Caco-2 (cell line): Measurements from ENCODE around the gene KIF2A. TPM values are rescaled to one million over a fixed set of nuclear protein-coding genes. Genes with fewer than 3 reads are reported as not detected.

Source experiments
- BruUV-seq: library from RNA; stranded (reverse); fragments of 400-500 nt; replicated peaks from 2 replicates; lab custom pipeline; 2021; lab: Mats Ljungman, UMichigan
- CTCF ChIA-PET: fragments of 300-600 bp; sonication (Branson Sonifier 250); formaldehyde crosslinking; loops from one replicate; lab custom pipeline; 2022; ENCODE audit warnings: antibody characterized with exemption; lab: Charles Lee
- POLR2A ChIA-PET: fragments of 300-600 bp; sonication (Branson Sonifier 250); formaldehyde crosslinking; loops from one replicate; lab custom pipeline; 2022; ENCODE audit warnings: antibody characterized with exemption; lab: Charles Lee
- DNase-seq, 2 experiments: peaks; one replicate each; pipeline versions ENCODE4 v3.0.0 to v3.0.0-alpha.2; 2020 to 2022
- H3K27me3 ChIP-seq: replicated peaks from 2 replicates; pipeline ENCODE4 v1.6.0; 2011; ENCODE audit warnings: low read length; ENCODE audit not compliant: control insufficient read depth, insufficient read depth
- H3K36me3 ChIP-seq: 2 replicates; pipeline ENCODE4 v1.5.1; 2011; ENCODE audit warnings: low read length; ENCODE audit not compliant: control insufficient read depth, insufficient read depth
- H3K4me1 ChIP-seq: fragments of 250-450 bp; sonication (Bioruptor Pico); 2 replicates; pipeline ENCODE4 v1.5.1; 2020; ENCODE audit warnings: mild to moderate bottlenecking
- H3K4me3 ChIP-seq: 2 replicates; pipeline ENCODE4 v1.5.1; 2011; ENCODE audit warnings: low read depth, mild to moderate bottlenecking, control low read depth, low read length
- H3K9me3 ChIP-seq: fragments of 250-450 bp; sonication (Bioruptor Pico); 2 replicates; pipeline ENCODE4 v1.5.1; 2020; ENCODE audit warnings: mild to moderate bottlenecking, moderate library complexity
- H3K27ac Mint-ChIP-seq: one replicate; pipeline ENCODE4 v1.8.0; 2022; ENCODE audit warnings: mixed read lengths; ENCODE audit not compliant: unreplicated experiment
- H3K27me3 Mint-ChIP-seq: one replicate; pipeline ENCODE4 v1.8.0; 2022; ENCODE audit warnings: mixed read lengths; ENCODE audit not compliant: insufficient read depth, unreplicated experiment
- H3K36me3 Mint-ChIP-seq: one replicate; pipeline ENCODE4 v1.8.0; 2022; ENCODE audit warnings: mild to moderate bottlenecking, mixed read lengths; ENCODE audit not compliant: insufficient read depth, unreplicated experiment
- H3K4me1 Mint-ChIP-seq: one replicate; pipeline ENCODE4 v1.8.0; 2022; ENCODE audit warnings: low read depth, mixed read lengths; ENCODE audit not compliant: unreplicated experiment
- H3K4me3 Mint-ChIP-seq: one replicate; pipeline ENCODE4 v1.8.0; 2022; ENCODE audit warnings: mild to moderate bottlenecking, moderate library complexity, mixed read lengths; ENCODE audit not compliant: unreplicated experiment
- H3K9me3 Mint-ChIP-seq: one replicate; pipeline ENCODE4 v1.8.0; 2022; ENCODE audit warnings: mixed read lengths; ENCODE audit not compliant: unreplicated experiment
- intact Hi-C: fragments of 100-400 bp; cut with micrococcal nuclease; formaldehyde crosslinking; loops from one replicate; pipeline ENCODE4 v1.10.0; 2022; ENCODE audit not compliant: unreplicated experiment
- total RNA-seq: library from RNA; stranded (reverse); gene quantifications from 2 replicates; pipeline ENCODE4 v1.2.3, GENCODE V29; 2022
- TF ChIP-seq, protein P1 (sequence below), 2 experiments: fragments of 200-600 bp in 1 of 2; IDR thresholded peaks; 1 replicate in 1 of 2; 2 replicates in 1 of 2; pipeline versions ENCODE4 v1.5.1 to v1.8.0; 2011 to 2022; ENCODE audit warnings: antibody characterized with exemption in 1 of 2, control low read depth in 1 of 2, inconsistent platforms in 1 of 2, low read depth in 1 of 2, low read length in 1 of 2, mild to moderate bottlenecking in 1 of 2, moderate library complexity in 1 of 2; ENCODE audit not compliant: insufficient read depth in 1 of 2, severe bottlenecking in 1 of 2, unreplicated experiment in 1 of 2

Gene KIF2A
- total RNA-seq, 1 experiment from 2014 or later = 65.6 TPM

DNA sequence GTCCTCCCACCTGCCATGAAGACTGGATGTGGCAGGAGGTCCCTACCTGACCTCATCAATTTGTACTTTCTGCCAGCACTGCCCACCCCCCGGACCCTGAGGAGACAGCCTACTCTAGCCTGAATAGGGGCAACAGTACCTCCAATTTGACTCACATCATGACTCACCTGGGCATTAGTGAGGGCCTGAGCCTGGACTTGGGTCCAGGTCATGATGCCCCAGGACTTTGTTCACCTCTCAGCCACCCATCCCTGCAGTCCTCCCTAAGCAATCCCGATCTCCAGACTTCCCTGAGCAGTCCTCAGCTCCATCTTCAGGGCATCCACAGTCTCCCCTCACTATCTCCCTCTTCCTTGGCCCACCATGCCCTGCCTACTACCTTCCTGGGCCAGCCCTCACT, 28.1 kb downstream of the KIF2A start:
- H3K4me1 Mint-ChIP-seq = peaks cover 11% of the 10 kb centered on the region
- Histone ChIP-seq H3K4me1 (peaks cover 4% of the 10 kb centered on the region; the same call in 1 of the 2 replicates), H3K9me3 (no peaks in the 10 kb centered on the region), H3K4me3 (no peak overlapping the region), H3K36me3 (no peaks in the 10 kb centered on the region), H3K27me3 (no peaks in the 10 kb centered on the region)
- intact Hi-C loops = no loop called here
- H3K9me3 Mint-ChIP-seq = no peaks in the 10 kb centered on the region
- H3K36me3 Mint-ChIP-seq = peaks cover 4% of the 10 kb centered on the region
- no peak overlapping the region for H3K27ac Mint-ChIP-seq
- POLR2A ChIA-PET = no interaction called here
- CTCF ChIA-PET = no interaction called here
- DNase-seq = no peak
- BruUV-seq = no TSS peak
- H3K27me3 Mint-ChIP-seq = no peaks in the 10 kb centered on the region
- TF ChIP-seq, protein P1, sequence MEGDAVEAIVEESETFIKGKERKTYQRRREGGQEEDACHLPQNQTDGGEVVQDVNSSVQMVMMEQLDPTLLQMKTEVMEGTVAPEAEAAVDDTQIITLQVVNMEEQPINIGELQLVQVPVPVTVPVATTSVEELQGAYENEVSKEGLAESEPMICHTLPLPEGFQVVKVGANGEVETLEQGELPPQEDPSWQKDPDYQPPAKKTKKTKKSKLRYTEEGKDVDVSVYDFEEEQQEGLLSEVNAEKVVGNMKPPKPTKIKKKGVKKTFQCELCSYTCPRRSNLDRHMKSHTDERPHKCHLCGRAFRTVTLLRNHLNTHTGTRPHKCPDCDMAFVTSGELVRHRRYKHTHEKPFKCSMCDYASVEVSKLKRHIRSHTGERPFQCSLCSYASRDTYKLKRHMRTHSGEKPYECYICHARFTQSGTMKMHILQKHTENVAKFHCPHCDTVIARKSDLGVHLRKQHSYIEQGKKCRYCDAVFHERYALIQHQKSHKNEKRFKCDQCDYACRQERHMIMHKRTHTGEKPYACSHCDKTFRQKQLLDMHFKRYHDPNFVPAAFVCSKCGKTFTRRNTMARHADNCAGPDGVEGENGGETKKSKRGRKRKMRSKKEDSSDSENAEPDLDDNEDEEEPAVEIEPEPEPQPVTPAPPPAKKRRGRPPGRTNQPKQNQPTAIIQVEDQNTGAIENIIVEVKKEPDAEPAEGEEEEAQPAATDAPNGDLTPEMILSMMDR (IDR thresholded peaks at IDR 0.05; ENCODE audit: insufficient read depth in 1 of 2, low read depth in 1 of 2, low read length in 1 of 2, severe bottlenecking in 1 of 2, unreplicated experiment in 1 of 2) = no peak
- no peak overlapping the region for H3K4me3 Mint-ChIP-seq

DNA sequence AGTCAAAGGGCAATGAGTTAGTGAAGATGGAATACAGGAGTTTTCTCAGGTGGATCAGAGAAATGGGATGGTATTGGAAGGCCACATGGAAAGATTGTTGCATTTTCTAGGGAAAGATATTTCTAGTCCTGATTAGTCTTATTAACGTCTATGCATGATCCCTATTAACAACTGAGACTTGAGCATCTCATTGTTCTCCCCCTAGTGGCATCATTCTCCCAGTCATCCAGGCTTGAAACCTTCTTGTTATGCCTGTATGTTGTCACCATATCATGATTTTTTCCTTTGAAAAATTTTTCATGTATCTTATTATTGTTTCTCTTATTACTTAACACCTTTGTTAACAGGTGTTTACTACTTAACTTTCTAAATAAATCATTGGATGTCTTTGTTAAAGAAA, 34.4 kb downstream of the KIF2A start:
- intact Hi-C loops = no loop called here
- H3K4me1 ChIP-seq = peaks cover 4% of the 10 kb centered on the region; the same call in 1 of the 2 replicates
- no peak overlapping the region for H3K4me3 ChIP-seq
- Mint-ChIP-seq H3K36me3 (peaks cover 6% of the 10 kb centered on the region), H3K4me1 (peaks cover 11% of the 10 kb centered on the region), H3K27ac (no peak overlapping the region), H3K9me3 (no peaks in the 10 kb centered on the region), H3K27me3 (no peaks in the 10 kb centered on the region), H3K4me3 (no peak overlapping the region)
- H3K9me3 ChIP-seq = no peaks in the 10 kb centered on the region
- CTCF ChIA-PET = no interaction called here
- no TSS peak for BruUV-seq
- peak in 1 of 2 experiments; percentile 41 for DNase-seq
- H3K36me3 ChIP-seq = no peaks in the 10 kb centered on the region; the same call in 1 of the 2 replicates
- TF ChIP-seq, protein P1 (IDR thresholded peaks at IDR 0.05; ENCODE audit: insufficient read depth in 1 of 2, low read depth in 1 of 2, low read length in 1 of 2, severe bottlenecking in 1 of 2, unreplicated experiment in 1 of 2) = peak; percentile 34 to 48
- POLR2A ChIA-PET = no interaction called here
- no peaks in the 10 kb centered on the region for H3K27me3 ChIP-seq

DNA sequence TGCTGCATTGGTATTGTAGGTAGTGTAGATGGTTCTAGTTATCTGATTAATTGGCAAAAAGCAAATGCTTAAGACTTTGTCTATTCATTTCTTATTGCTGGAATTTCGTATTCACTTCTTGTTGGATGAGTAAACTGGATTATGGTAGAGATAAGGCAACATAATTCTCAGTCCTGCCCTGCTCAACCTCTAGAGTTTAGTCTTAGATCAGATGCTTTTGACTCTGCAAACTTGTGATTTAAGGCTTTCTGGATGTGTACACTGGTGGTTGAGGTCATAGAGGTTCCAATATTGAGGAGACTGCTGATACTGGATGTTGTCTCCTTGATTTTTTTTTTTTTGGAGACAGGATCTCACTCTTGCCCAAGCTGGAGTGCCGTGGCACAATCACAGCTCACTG, 35.0 kb downstream of the KIF2A start:
- Histone ChIP-seq H3K27me3 (no peaks in the 10 kb centered on the region), H3K9me3 (no peaks in the 10 kb centered on the region), H3K4me1 (peaks cover under 1% of the 10 kb centered on the region; the same call in 1 of the 2 replicates), H3K36me3 (no peaks in the 10 kb centered on the region; the same call in 1 of the 2 replicates), H3K4me3 (no peak overlapping the region)
- peaks cover 6% of the 10 kb centered on the region for H3K36me3 Mint-ChIP-seq
- no peaks in the 10 kb centered on the region for H3K27me3 Mint-ChIP-seq
- H3K9me3 Mint-ChIP-seq = no peaks in the 10 kb centered on the region
- intact Hi-C loops = no loop called here
- CTCF ChIA-PET = no interaction called here
- DNase-seq = no peak
- no TSS peak for BruUV-seq
- peaks cover 7% of the 10 kb centered on the region for H3K4me1 Mint-ChIP-seq
- TF ChIP-seq, protein P1 (IDR thresholded peaks at IDR 0.05; ENCODE audit: insufficient read depth in 1 of 2, low read depth in 1 of 2, low read length in 1 of 2, severe bottlenecking in 1 of 2, unreplicated experiment in 1 of 2) = no peak
- no peak overlapping the region for H3K27ac Mint-ChIP-seq
- H3K4me3 Mint-ChIP-seq = no peak overlapping the region
- POLR2A ChIA-PET = no interaction called here
